GM19023 (cell line): ENCODE data around the gene MAP1S.

Source experiments
- ATAC-seq: cut with Tn5 transposase; IDR thresholded peaks from one replicate; pipeline ENCODE4 v1.9.1; 2021; ENCODE audit warnings: mild to moderate bottlenecking, moderate library complexity; ENCODE audit not compliant: unreplicated experiment

Gene MAP1S

GRCh38 chr19:17687857-17688784 lies 31.2 kb upstream of the MAP1S start, which contains the start of gene UNC13A:
TSS of gene UNC13A (minus strand) at chr19:17688354. CDS start at chr19:17688199, 155 bp downstream.
- no peak for ATAC-seq

GRCh38 chr19:17688853-17689595 lies 30.3 kb upstream of the MAP1S start:
- no peak for ATAC-seq

- ATAC-seq = no peak
Observed at GRCh38 chr19:17692566-17692965, 26.7 kb upstream of the MAP1S start.

- ATAC-seq = no peak
Observed at GRCh38 chr19:17695198-17695597, 24.1 kb upstream of the MAP1S start.

GRCh38 chr19:17703824-17704463 lies 15.3 kb upstream of the MAP1S start:
- ATAC-seq = no peak

GRCh38 chr19:17706750-17707181 lies 12.5 kb upstream of the MAP1S start:
- no peak for ATAC-seq

- no peak for ATAC-seq
Observed at GRCh38 chr19:17711851-17712250, 7.4 kb upstream of the MAP1S start.

- ATAC-seq = no peak
Observed at GRCh38 chr19:17716309-17716929, 2.9 kb upstream of the MAP1S start.

- ATAC-seq = no peak
Observed at GRCh38 chr19:17718550-17718946, 732 bp upstream of the MAP1S start.

- peak; percentile 39 for ATAC-seq
Observed at GRCh38 chr19:17719730-17720400, 585 bp downstream of the MAP1S start.

- no peak for ATAC-seq
Observed at GRCh38 chr19:17720440-17720839, 1.2 kb downstream of the MAP1S start.

GRCh38 chr19:17721111-17721628 lies 1.9 kb downstream of the MAP1S start:
- no peak for ATAC-seq

- ATAC-seq = no peak
Observed at GRCh38 chr19:17721821-17722220, 2.5 kb downstream of the MAP1S start.

GRCh38 chr19:17722655-17723240 lies 3.5 kb downstream of the MAP1S start:
- ATAC-seq = no peak

- ATAC-seq = no peak
Observed at GRCh38 chr19:17724655-17725054, 5.4 kb downstream of the MAP1S start.

- ATAC-seq = no peak
Observed at GRCh38 chr19:17725422-17726078, 6.3 kb downstream of the MAP1S start.

- no peak for ATAC-seq
Observed at GRCh38 chr19:17726136-17726741, 7.0 kb downstream of the MAP1S start.

GRCh38 chr19:17726964-17727773 lies 7.9 kb downstream of the MAP1S start:
- ATAC-seq = no peak
